Measurements from ENCODE around the gene ACSL1. TPM values are rescaled to one million over a fixed set of nuclear protein-coding genes. Genes with fewer than 3 reads are reported as not detected.

Gene ACSL1
- total RNA-seq, 1 donor from 2014 or later, result 5.1 TPM

GRCh38 chr4:184803133-184803532 lies 22.6 kb downstream of the ACSL1 start:
- no peak overlapping the region for H3K27ac ChIP-seq
- no peak overlapping the region for H3K4me3 Mint-ChIP-seq

DNA sequence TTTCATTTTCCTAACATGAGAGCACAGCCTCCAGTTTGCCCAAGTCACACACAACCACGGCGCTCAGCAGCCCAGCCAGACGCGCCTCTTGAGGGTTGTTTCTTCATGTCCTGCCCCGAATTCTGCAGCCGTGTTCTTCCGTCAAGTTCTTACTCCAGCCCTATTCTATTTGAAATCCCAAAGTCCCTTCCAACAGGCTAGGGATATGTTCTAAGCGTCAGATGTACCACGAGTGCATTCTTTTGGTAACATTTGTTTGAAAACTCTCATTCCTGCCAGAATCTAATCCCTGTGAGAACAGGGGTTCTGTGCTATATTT lies 23.1 kb downstream of the ACSL1 start:
- H3K4me3 Mint-ChIP-seq, result no peak overlapping the region
- H3K4me3 ChIP-seq, result no peak overlapping the region

More at GRCh38 chr4:184803133-184803532, 22.6 kb downstream of the ACSL1 start:
- peaks cover 3% of the 10 kb centered on the region for H3F3A ChIP-seq (ENCODE audit: low read depth)
- H3K9me3 Mint-ChIP-seq, result no peaks in the 10 kb centered on the region
- DNase-seq (ENCODE audit: low spot score), result no peak
- peaks cover 26% of the 10 kb centered on the region for H4K20me1 ChIP-seq (ENCODE audit: low read depth)
- H3K36me3 Mint-ChIP-seq, result no peaks in the 10 kb centered on the region
- H3K9ac ChIP-seq, result no peak overlapping the region
- no peak overlapping the region for H2AFZ ChIP-seq (replicated peaks)
- H3K4me1 Mint-ChIP-seq, result peaks cover 7% of the 10 kb centered on the region
- H3K79me2 ChIP-seq (ENCODE audit: low read depth), result no peaks in the 10 kb centered on the region
- H3K27me3 Mint-ChIP-seq (ENCODE audit: insufficient read depth, low read depth), result peaks cover 7% of the 10 kb centered on the region
- peaks cover 99% of the 10 kb centered on the region for H3K27me3 ChIP-seq
- H3K4me1 ChIP-seq, result peaks cover 2% of the 10 kb centered on the region
- no peak overlapping the region for H3K27ac Mint-ChIP-seq
- H3K4me3 ChIP-seq, result no peak overlapping the region
- TF ChIP-seq, protein P1, sequence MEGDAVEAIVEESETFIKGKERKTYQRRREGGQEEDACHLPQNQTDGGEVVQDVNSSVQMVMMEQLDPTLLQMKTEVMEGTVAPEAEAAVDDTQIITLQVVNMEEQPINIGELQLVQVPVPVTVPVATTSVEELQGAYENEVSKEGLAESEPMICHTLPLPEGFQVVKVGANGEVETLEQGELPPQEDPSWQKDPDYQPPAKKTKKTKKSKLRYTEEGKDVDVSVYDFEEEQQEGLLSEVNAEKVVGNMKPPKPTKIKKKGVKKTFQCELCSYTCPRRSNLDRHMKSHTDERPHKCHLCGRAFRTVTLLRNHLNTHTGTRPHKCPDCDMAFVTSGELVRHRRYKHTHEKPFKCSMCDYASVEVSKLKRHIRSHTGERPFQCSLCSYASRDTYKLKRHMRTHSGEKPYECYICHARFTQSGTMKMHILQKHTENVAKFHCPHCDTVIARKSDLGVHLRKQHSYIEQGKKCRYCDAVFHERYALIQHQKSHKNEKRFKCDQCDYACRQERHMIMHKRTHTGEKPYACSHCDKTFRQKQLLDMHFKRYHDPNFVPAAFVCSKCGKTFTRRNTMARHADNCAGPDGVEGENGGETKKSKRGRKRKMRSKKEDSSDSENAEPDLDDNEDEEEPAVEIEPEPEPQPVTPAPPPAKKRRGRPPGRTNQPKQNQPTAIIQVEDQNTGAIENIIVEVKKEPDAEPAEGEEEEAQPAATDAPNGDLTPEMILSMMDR (IDR thresholded peaks at IDR 0.05), result no peak
- TF ChIP-seq EZH2phosphoT487 (IDR thresholded peaks at IDR 0.05) (no peak), EZH2 (IDR thresholded peaks at IDR 0.05) (no peak)
- H3K4me2 ChIP-seq, result no peak overlapping the region
- H3K36me3 ChIP-seq, result no peaks in the 10 kb centered on the region
- H3K9me3 ChIP-seq (ENCODE audit: low read depth), result no peaks in the 10 kb centered on the region

GRCh38 chr4:184801781-184802696 lies 23.7 kb downstream of the ACSL1 start:
- Histone ChIP-seq H3K4me1 (no peaks in the 10 kb centered on the region), H3K9ac (no peak overlapping the region), H3K4me3 (no peak overlapping the region), H3K27me3 (peaks cover 95% of the 10 kb centered on the region), H3K36me3 (no peaks in the 10 kb centered on the region), H3K9me3 (ENCODE audit: low read depth) (no peaks in the 10 kb centered on the region), H3F3A (ENCODE audit: low read depth) (no peaks in the 10 kb centered on the region), H4K20me1 (ENCODE audit: low read depth) (peaks cover 15% of the 10 kb centered on the region), H2AFZ (replicated peaks) (no peak overlapping the region), H3K4me2 (no peak overlapping the region), H3K27ac (no peak overlapping the region), H3K79me2 (ENCODE audit: low read depth) (no peaks in the 10 kb centered on the region)
- Mint-ChIP-seq H3K27ac (no peak overlapping the region), H3K36me3 (no peaks in the 10 kb centered on the region), H3K4me3 (no peak overlapping the region), H3K9me3 (no peaks in the 10 kb centered on the region), H3K4me1 (peaks cover 2% of the 10 kb centered on the region), H3K27me3 (ENCODE audit: insufficient read depth, low read depth) (peaks cover 3% of the 10 kb centered on the region)
- no peak for DNase-seq (ENCODE audit: low spot score)
- TF ChIP-seq EZH2phosphoT487 (IDR thresholded peaks at IDR 0.05), result no peak

More for the DNA sequence above, 23.1 kb downstream of the ACSL1 start:
- peaks cover 2% of the 10 kb centered on the region for H3K4me1 Mint-ChIP-seq
- no peaks in the 10 kb centered on the region for H3K9me3 Mint-ChIP-seq
- DNase-seq (ENCODE audit: low spot score), result no peak
- no peaks in the 10 kb centered on the region for H3K79me2 ChIP-seq (ENCODE audit: low read depth)
- no peak overlapping the region for H3K4me2 ChIP-seq
- H3K4me1 ChIP-seq, result no peaks in the 10 kb centered on the region
- no peak overlapping the region for H3K9ac ChIP-seq
- peaks cover 99% of the 10 kb centered on the region for H3K27me3 ChIP-seq
- no peaks in the 10 kb centered on the region for H3F3A ChIP-seq (ENCODE audit: low read depth)
- H3K36me3 ChIP-seq, result no peaks in the 10 kb centered on the region
- TF ChIP-seq EZH2phosphoT487 (IDR thresholded peaks at IDR 0.05), result no peak
- no peak overlapping the region for H3K27ac ChIP-seq
- no peaks in the 10 kb centered on the region for H3K9me3 ChIP-seq (ENCODE audit: low read depth)
- peaks cover 22% of the 10 kb centered on the region for H4K20me1 ChIP-seq (ENCODE audit: low read depth)
- H2AFZ ChIP-seq (replicated peaks), result no peak overlapping the region
- H3K36me3 Mint-ChIP-seq, result no peaks in the 10 kb centered on the region
- H3K27ac Mint-ChIP-seq, result no peak overlapping the region
- peaks cover 4% of the 10 kb centered on the region for H3K27me3 Mint-ChIP-seq (ENCODE audit: insufficient read depth, low read depth)

GRCh38 chr4:184798504-184798903 lies 27.3 kb downstream of the ACSL1 start:
- Histone ChIP-seq H3K9me3 (ENCODE audit: low read depth) (no peaks in the 10 kb centered on the region), H3K79me2 (ENCODE audit: low read depth) (no peaks in the 10 kb centered on the region), H3K4me1 (no peaks in the 10 kb centered on the region), H3K36me3 (no peaks in the 10 kb centered on the region), H2AFZ (replicated peaks) (no peak overlapping the region), H4K20me1 (ENCODE audit: low read depth) (peaks cover 4% of the 10 kb centered on the region), H3K9ac (no peak overlapping the region), H3K4me2 (no peak overlapping the region), H3K27me3 (peaks cover 82% of the 10 kb centered on the region), H3K27ac (no peak overlapping the region), H3F3A (ENCODE audit: low read depth) (no peaks in the 10 kb centered on the region), H3K4me3 (no peak overlapping the region)
- H3K36me3 Mint-ChIP-seq, result no peaks in the 10 kb centered on the region
- H3K27ac Mint-ChIP-seq, result no peak overlapping the region
- no peaks in the 10 kb centered on the region for H3K27me3 Mint-ChIP-seq (ENCODE audit: insufficient read depth, low read depth)
- peaks cover 7% of the 10 kb centered on the region for H3K9me3 Mint-ChIP-seq
- DNase-seq (ENCODE audit: low spot score), result no peak
- H3K4me3 Mint-ChIP-seq, result no peak overlapping the region
- H3K4me1 Mint-ChIP-seq, result no peaks in the 10 kb centered on the region
- TF ChIP-seq EZH2phosphoT487 (IDR thresholded peaks at IDR 0.05), result no peak
- TF ChIP-seq, protein P1 (IDR thresholded peaks at IDR 0.05), result no peak
- TF ChIP-seq EZH2 (IDR thresholded peaks at IDR 0.05), result no peak
